Right lobe of liver (tissue), 4 donors: ENCODE measurements around the gene NUTF2.

Source experiments
- POLR2A ChIP-seq: fragments of 450-650 bp; IDR thresholded peaks from one replicate; pipeline ENCODE4 v1.6.1; 2017; ENCODE audit warnings: antibody characterized with exemption, mild to moderate bottlenecking
- TF ChIP-seq, protein P1 (sequence below), 4 donors: fragments of 200-600 bp in 3 of 4; fragments of 450-650 bp in 1 of 4; IDR thresholded peaks; one replicate each; pipeline versions ENCODE4 v1.5.1 to v1.8.0; 2016 to 2022; ENCODE audit warnings: antibody characterized with exemption in 4 of 4, mild to moderate bottlenecking in 2 of 4
- donor health status: DM: no; HTN: no; CAD: no.
- donor health status: DM: no; HTN: no; CAD: no.
- donor health status: DM: no; HTN: yes; CAD: no.

GRCh38 chr16:67825119-67825518 lies 21.6 kb upstream of the NUTF2 start:
- TF ChIP-seq, protein P1, sequence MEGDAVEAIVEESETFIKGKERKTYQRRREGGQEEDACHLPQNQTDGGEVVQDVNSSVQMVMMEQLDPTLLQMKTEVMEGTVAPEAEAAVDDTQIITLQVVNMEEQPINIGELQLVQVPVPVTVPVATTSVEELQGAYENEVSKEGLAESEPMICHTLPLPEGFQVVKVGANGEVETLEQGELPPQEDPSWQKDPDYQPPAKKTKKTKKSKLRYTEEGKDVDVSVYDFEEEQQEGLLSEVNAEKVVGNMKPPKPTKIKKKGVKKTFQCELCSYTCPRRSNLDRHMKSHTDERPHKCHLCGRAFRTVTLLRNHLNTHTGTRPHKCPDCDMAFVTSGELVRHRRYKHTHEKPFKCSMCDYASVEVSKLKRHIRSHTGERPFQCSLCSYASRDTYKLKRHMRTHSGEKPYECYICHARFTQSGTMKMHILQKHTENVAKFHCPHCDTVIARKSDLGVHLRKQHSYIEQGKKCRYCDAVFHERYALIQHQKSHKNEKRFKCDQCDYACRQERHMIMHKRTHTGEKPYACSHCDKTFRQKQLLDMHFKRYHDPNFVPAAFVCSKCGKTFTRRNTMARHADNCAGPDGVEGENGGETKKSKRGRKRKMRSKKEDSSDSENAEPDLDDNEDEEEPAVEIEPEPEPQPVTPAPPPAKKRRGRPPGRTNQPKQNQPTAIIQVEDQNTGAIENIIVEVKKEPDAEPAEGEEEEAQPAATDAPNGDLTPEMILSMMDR (IDR thresholded peaks at IDR 0.05) = no peak
- TF ChIP-seq POLR2A = no peak
